ENCODE measurements around the gene TCF12.

GRCh38 chr15:57003418-57003817, 85.0 kb downstream of the TCF12 start:
- no peak for TF ChIP-seq CTCF (IDR thresholded peaks at IDR 0.05)
- TF ChIP-seq POLR2A (IDR thresholded peaks at IDR 0.05) = no peak
- TF ChIP-seq POLR2AphosphoS5 (IDR thresholded peaks at IDR 0.05; ENCODE audit: insufficient read depth in 1 of 2, low read depth in 1 of 2) = no peak
